ENCODE data around the gene SPATA31A3. TPM values are rescaled to one million over a fixed set of nuclear protein-coding genes. Genes with fewer than 3 reads are reported as not detected.

SPATA31A3 gene
- total RNA-seq, result not detected in 2 replicates

GRCh38 chr9:66992450-66992849 lies at the start of gene SPATA31A3:
TSS of gene SPATA31A3 (minus strand) at chr9:66992550. CDS start at chr9:66992521, 29 bp downstream.

Other genes starting within 250 kb of the SPATA31A3 start
- gene ZNF658, start 91.8 kb downstream of the SPATA31A3 start, total RNA-seq, result 5.0 and 6.2 TPM in 2 replicates